NCI-H345 (cell line): ENCODE measurements around the gene INO80.

Experiments
- DNase-seq: peaks from one replicate; lab custom pipeline; 2025; lab: John Stamatoyannopoulos, UW

Gene INO80

GRCh38 chr15:40999190-40999589 is 116.9 kb downstream of the INO80 start:
- DNase-seq = no peak

GRCh38 chr15:40995656-40996055 is 120.4 kb downstream of the INO80 start:
- DNase-seq = no peak

DNA sequence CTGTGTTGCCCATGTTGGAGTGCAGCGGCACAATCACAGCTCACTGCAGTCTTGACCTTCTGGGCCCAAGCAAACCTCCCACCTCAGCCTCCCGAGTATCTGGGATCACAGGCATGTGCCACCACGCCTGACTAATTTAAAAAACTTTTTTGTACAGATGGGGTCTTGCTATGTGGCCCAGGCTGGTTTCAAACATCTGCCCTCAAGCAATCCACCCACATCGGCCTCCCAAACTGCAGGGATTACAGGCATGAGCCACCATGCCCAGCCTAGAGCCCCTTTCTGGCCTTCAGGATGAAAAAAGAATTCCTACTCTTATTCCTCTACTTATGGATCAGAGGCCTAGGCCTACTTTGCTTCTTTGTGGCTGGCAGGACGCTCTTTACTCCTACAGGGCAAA is 123.3 kb downstream of the INO80 start:
- no peak for DNase-seq

- DNase-seq = no peak
Measured at GRCh38 chr15:40992241-40992741, 123.8 kb downstream of the INO80 start.

DNA sequence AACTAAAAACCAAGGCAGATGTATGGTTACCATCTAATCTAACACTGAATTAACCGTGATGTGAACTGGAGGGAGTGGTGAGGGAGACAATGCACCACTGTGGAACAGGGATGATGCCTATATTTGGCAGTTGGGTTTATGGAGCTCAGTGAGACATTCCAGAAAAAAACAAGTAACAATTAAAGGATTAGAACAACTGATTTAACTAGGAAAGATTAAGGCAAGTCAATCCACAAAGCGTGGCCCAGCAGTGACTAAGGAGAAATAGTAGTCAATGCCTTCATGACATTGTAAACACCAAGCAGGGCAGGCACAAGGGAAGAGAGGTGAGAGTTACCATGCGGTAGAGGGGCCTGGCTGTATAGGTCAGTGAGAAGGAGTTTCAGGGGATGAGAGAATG is 124.7 kb downstream of the INO80 start:
- no peak for DNase-seq

GRCh38 chr15:40990789-40991188 is 125.3 kb downstream of the INO80 start:
- no peak for DNase-seq

DNA sequence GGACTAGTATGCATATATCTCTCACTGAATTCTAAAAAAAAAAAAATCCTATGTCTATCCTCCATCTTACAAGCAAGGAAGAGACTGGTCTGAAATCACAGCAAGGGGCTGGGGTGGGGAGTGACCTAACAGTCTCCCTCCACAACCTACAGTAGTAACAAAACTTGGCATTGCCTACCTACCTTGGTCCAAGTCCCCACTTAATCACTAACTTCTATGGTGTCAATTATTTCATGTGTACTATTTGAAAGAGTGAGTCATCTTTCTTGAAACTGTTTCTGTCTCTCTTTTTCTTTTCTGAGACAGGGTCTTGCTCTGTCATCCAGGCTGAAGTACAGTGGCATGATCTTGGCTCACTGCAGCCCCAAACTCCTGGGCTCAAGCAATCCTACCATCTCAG is 126.0 kb downstream of the INO80 start:
- no peak for DNase-seq

DNA sequence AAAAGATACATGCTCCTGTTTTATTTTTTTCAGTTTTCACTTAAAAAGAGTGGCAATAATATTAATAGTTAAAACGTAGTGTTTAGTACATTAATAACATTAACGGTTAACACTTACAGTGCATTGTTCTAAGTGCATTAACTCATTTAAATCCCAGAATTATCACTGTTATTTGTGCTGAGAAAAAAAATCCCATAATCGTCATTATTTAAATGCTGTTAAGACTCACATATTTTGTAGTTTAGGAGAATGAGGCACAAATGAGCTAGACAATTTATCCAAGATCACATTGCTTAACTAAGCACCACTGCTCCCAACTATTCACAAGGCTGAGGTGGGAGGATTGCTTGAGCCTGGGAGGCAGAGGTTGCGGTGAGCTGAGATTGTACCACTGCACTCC is 127.9 kb downstream of the INO80 start:
- no peak for DNase-seq

- DNase-seq = no peak
Measured at GRCh38 chr15:40986820-40987219, 129.3 kb downstream of the INO80 start.

- DNase-seq = no peak
Measured at GRCh38 chr15:40985541-40986330, 130.3 kb downstream of the INO80 start.

GRCh38 chr15:40984964-40985363 is 131.1 kb downstream of the INO80 start:
- no peak for DNase-seq

GRCh38 chr15:40984406-40984805 is 131.7 kb downstream of the INO80 start:
- no peak for DNase-seq

- DNase-seq = no peak
Measured at GRCh38 chr15:40982855-40983254, 133.2 kb downstream of the INO80 start.

GRCh38 chr15:40981186-40981585 is 134.9 kb downstream of the INO80 start:
- DNase-seq = no peak

DNA sequence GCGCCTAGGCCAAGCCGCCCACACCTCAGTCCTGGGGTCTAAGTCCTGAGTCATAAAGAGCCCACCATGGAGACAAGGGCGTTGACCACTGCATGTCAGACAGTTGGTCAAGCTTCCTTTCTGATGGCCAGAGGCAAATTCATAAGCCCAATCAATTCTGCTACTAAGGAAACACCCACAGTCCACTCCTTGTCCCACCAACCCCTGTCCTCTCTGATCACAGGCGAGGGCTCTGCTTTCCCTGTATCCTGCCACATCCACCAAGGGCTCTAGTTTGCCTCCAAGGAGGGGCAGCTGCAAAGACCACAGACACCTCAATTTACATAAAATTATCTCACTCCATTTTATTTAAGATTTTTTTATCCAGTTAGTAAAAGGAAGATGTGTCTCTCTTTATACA is 137.5 kb downstream of the INO80 start:
- no peak for DNase-seq

DNA sequence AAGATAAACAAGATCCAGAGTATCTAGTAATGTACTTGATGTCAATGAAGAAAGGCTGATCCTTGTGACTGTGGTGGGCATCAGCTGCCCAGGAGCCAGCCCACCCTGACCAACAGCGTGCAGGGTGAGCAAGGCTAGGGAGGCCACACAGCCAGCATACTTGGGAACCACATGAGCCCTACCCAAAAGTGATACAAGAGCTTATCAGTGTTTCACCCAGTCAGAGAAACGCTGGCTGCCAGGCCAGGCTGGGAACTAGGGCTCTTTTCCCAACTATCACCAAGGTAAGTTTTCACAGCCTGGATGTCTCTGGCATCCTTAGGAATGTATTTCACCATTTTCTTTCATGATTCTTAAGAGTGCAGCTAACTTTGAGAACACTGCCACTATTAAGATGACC is 137.9 kb downstream of the INO80 start:
- no peak for DNase-seq

DNA sequence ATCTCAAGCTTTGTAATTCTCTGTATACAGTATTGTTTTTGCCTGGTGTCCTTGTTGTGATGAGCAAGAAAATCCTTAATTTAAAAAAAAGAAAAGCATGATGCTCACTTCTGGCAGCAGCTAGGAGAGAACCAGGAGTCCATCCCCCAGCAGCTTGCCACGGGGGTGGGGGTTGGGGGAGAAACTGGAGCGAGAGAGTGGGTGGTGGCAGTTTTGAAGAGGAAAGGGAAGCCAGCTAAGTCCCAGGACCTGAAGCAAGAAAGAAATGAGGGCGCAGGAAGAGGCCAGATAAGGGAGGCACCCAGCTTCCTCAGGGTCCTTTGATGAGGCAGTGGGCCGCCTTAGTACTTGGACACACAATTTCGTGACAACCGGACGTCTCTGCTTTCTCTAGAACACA is 139.3 kb downstream of the INO80 start:
- no peak for DNase-seq

DNA sequence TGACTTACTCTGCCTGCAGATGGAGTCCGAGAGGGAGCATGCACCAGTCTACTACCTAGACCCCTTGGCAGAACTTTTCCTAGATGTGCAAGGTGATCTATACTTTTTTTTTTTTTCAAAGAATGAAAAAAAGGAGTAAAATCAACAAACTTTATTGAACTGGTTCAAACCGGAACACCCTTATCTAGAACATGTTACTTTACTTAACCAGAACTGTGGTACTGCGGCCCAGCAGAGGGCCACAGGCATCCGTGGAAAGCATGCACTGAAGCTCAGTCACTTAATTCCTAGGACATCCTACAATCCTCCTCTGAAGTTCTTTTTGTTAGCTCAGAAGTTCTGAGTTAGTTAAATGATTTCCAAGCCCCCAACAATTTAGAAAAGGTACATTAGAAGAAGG is 141.2 kb downstream of the INO80 start:
- DNase-seq = no peak

GRCh38 chr15:40969363-40969762 is 146.7 kb downstream of the INO80 start:
- no peak for DNase-seq

DNA sequence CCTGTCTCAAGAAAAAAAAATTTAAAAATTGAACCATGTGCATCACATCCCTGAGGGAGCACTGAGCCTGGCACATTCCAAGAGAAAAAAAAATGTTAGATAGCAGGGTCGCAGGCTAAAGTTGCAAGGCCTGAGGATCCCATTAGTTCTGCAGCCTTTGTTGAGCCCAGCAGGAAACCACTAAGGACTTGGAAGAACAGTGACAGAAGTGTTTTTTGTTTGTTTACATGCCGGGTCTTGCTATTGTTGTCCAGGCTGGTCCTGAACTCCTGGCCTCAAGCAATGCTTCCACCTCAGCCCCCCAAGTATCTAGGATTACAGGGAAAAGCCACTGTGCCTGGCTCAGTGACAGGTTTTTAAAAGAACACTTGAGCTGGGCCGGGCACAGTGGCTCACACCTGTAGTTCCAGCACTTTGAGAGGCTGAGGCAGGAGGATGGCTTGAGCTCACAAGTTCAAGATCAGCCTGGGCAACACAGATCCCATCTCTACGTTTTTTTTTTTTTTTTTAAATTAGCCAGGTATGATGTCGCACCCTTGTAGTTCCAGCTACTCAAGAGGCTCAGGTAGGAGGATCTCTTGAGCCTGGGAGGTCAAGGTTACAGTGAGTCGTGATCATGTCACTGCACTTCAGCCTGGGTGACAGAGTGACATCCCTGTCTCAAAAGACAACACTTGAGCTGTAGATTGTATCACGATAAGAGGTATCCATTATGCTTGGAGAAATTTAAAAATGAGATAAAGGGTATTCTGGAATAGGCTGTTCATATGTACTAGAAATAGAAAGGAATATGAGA is 147.6 kb downstream of the INO80 start:
- DNase-seq = no peak

DNA sequence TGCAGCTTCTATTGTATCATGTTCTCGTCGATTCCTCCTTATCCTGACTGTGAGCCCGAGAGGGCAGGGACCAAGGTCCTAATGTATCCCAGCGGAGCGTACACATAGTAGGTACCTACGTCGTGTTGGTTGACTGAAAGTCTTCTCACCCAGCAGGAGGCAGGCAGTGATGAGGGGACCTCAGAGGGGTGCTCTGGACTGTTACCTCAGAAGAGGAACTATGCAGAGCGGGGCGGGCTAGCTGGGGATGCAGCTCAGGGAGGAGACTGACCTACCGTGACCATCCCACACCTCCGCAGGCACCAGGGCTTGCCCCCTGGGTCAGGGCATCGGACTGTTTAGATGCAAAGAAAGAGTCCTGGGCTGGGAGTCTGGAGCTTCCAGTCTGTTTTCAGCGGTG is 151.4 kb downstream of the INO80 start:
- no peak for DNase-seq

- DNase-seq = no peak
Measured at GRCh38 chr15:40964006-40964405, 152.1 kb downstream of the INO80 start.

DNA sequence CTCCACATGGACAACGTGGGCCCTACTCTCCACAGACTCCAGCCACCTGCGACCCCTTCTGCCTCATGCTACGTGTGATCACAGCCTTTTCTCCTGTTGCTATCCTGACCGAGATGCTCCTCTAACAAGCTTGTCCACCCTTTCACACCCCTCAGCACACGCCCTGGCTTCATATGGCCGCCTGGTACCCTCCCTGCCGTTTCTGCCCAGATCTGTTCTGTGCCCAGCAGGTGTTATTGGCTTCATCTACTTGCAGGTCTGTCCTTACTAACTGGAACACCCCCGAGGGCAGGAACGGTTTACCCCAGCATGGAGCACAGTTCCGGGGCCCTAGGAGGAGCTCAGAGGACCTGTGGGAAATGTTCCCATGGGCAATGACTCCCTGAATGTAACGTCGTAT is 152.9 kb downstream of the INO80 start:
- no peak for DNase-seq
